ENCODE results near the gene IGSF9.

IGSF9 gene

GRCh38 chr1:159945483-159946241 lies at the start of gene IGSF9:
TSS of gene IGSF9 (minus strand) at chr1:159945613. CDS start at chr1:159943454, 2,159 bp downstream.
- DNase-seq: no peak

GRCh38 chr1:159994896-159995295 lies 49.5 kb upstream of the IGSF9 start:
- DNase-seq: no peak

- no peak for DNase-seq
Measured at GRCh38 chr1:159993911-159994310, 48.5 kb upstream of the IGSF9 start.

GRCh38 chr1:159992161-159992560 lies 46.7 kb upstream of the IGSF9 start:
- DNase-seq: no peak

- DNase-seq: no peak
Measured at GRCh38 chr1:159991513-159991912, 46.1 kb upstream of the IGSF9 start.

- no peak for DNase-seq
Measured at GRCh38 chr1:159990005-159990404, 44.6 kb upstream of the IGSF9 start.

- no peak for DNase-seq
Measured at GRCh38 chr1:159989581-159989980, 44.2 kb upstream of the IGSF9 start.

GRCh38 chr1:159988006-159988405 lies 42.6 kb upstream of the IGSF9 start:
- no peak for DNase-seq

GRCh38 chr1:159987186-159987585 lies 41.8 kb upstream of the IGSF9 start:
- DNase-seq: no peak

- DNase-seq: no peak
Measured at GRCh38 chr1:159986531-159986930, 41.1 kb upstream of the IGSF9 start.

- DNase-seq: no peak
Measured at GRCh38 chr1:159986093-159986492, 40.7 kb upstream of the IGSF9 start.

- no peak for DNase-seq
Measured at GRCh38 chr1:159985473-159985872, 40.1 kb upstream of the IGSF9 start.

- no peak for DNase-seq
Measured at GRCh38 chr1:159983681-159984080, 38.3 kb upstream of the IGSF9 start.

- DNase-seq: no peak
Measured at GRCh38 chr1:159982280-159982679, 36.9 kb upstream of the IGSF9 start.

- no peak for DNase-seq
Measured at GRCh38 chr1:159981351-159982055, 36.1 kb upstream of the IGSF9 start.

- no peak for DNase-seq
Measured at GRCh38 chr1:159980786-159981185, 35.4 kb upstream of the IGSF9 start.

- DNase-seq: no peak
Measured at GRCh38 chr1:159980076-159980475, 34.7 kb upstream of the IGSF9 start.

- no peak for DNase-seq
Measured at GRCh38 chr1:159979257-159979656, 33.8 kb upstream of the IGSF9 start.

- DNase-seq: no peak
Measured at GRCh38 chr1:159978107-159978398, 32.6 kb upstream of the IGSF9 start.

GRCh38 chr1:159977364-159978106 lies 32.1 kb upstream of the IGSF9 start:
- DNase-seq: no peak

GRCh38 chr1:159974350-159974965 lies 29.0 kb upstream of the IGSF9 start:
- no peak for DNase-seq

GRCh38 chr1:159973350-159973940 lies 28.0 kb upstream of the IGSF9 start:
- no peak for DNase-seq
